Naive thymus-derived CD4-positive, alpha-beta T cell (primary cell): Measurements from ENCODE around the gene GJA3. TPM values are rescaled to one million over a fixed set of nuclear protein-coding genes. Genes with fewer than 3 reads are reported as not detected.
A peak's percentile ranks its signal among the peaks of the same experiment; 100 is the strongest.
"Not testable (repeated sequence)": the region's sequence is repeated elsewhere in the genome, so short reads cannot be mapped to it uniquely, and the experiment has no call there.

Source experiments
- ATAC-seq: fragments of 150-1000 bp; cut with Tn5 transposase; 2 replicates; pipeline ENCODE4 v1.10.0; 2021; ENCODE audit warnings: mild to moderate bottlenecking, moderate library complexity
- CTCF ChIA-PET: fragments of 350-600 bp; sonication (Branson Sonifier 250); formaldehyde crosslinking; loops from one replicate; lab custom pipeline; 2021; ENCODE audit warnings: antibody characterized with exemption; lab: Charles Lee
- POLR2A ChIA-PET: fragments of 350-600 bp; sonication (Branson Sonifier 250); formaldehyde crosslinking; loops from one replicate; lab custom pipeline; 2021; ENCODE audit warnings: antibody characterized with exemption, inconsistent platforms; lab: Charles Lee
- DNase-seq, 9 donors: peaks; one replicate each; pipeline versions ENCODE4 v3.0.0 to v3.0.0-alpha.2; 2020 to 2022; ENCODE audit warnings: mixed read lengths in 1 of 9
- H3K27ac ChIP-seq: one replicate; pipeline ENCODE4 v1.7.0; 2013; ENCODE audit warnings: mild to moderate bottlenecking, low read depth, low read length, moderate library complexity
- H3K27me3 ChIP-seq, 2 donors: one replicate each; pipeline ENCODE4 v1.7.0; 2013; ENCODE audit warnings: low read length in 2 of 2, mild to moderate bottlenecking in 2 of 2, moderate library complexity in 2 of 2; ENCODE audit not compliant: control insufficient read depth in 2 of 2, insufficient read depth in 2 of 2
- H3K36me3 ChIP-seq, 3 experiments: 1 replicate in 2 of 3; 2 replicates in 1 of 3; pipeline ENCODE4 v1.7.0; 2013; ENCODE audit warnings: low read length in 3 of 3, mild to moderate bottlenecking in 3 of 3, moderate library complexity in 1 of 3; ENCODE audit not compliant: insufficient read depth in 3 of 3, control insufficient read depth in 2 of 3
- H3K4me1 ChIP-seq, 2 donors: one replicate each; pipeline ENCODE4 v1.7.0; 2013; ENCODE audit warnings: low read length in 2 of 2, mild to moderate bottlenecking in 2 of 2, moderate library complexity in 1 of 2; ENCODE audit not compliant: control insufficient read depth in 2 of 2, insufficient read depth in 2 of 2
- H3K4me3 ChIP-seq: 2 replicates; pipeline ENCODE4 v1.7.0; 2013; ENCODE audit warnings: mild to moderate bottlenecking, low read length
- H3K9me3 ChIP-seq, 3 experiments: 1 replicate in 2 of 3; 2 replicates in 1 of 3; pipeline ENCODE4 v1.7.0; 2013; ENCODE audit warnings: low read length in 3 of 3; ENCODE audit not compliant: control insufficient read depth in 2 of 3
- H3K27ac Mint-ChIP-seq, 9 donors: one replicate each; pipeline ENCODE4 v1.8.0; 2020 to 2022; ENCODE audit warnings: mixed read lengths in 9 of 9, mild to moderate bottlenecking in 8 of 9, moderate library complexity in 5 of 9, inconsistent platforms in 2 of 9
- H3K27me3 Mint-ChIP-seq, 5 donors: one replicate each; pipeline ENCODE4 v1.8.0; 2021 to 2022; ENCODE audit warnings: mixed read lengths in 5 of 5, mild to moderate bottlenecking in 1 of 5
- H3K36me3 Mint-ChIP-seq, 5 donors: one replicate each; pipeline ENCODE4 v1.8.0; 2020 to 2022; ENCODE audit warnings: mixed read lengths in 5 of 5, mild to moderate bottlenecking in 3 of 5, inconsistent platforms in 1 of 5
- H3K4me1 Mint-ChIP-seq, 7 donors: one replicate each; pipeline ENCODE4 v1.8.0; 2020 to 2022; ENCODE audit warnings: mixed read lengths in 7 of 7, mild to moderate bottlenecking in 3 of 7, inconsistent platforms in 1 of 7
- H3K4me3 Mint-ChIP-seq, 10 donors: one replicate each; pipeline ENCODE4 v1.8.0; 2020 to 2022; ENCODE audit warnings: mild to moderate bottlenecking in 10 of 10, mixed read lengths in 10 of 10, moderate library complexity in 6 of 10, inconsistent platforms in 2 of 10
- H3K9me3 Mint-ChIP-seq, 11 donors: one replicate each; pipeline ENCODE4 v1.8.0; 2020 to 2022; ENCODE audit warnings: mixed read lengths in 11 of 11, mild to moderate bottlenecking in 4 of 11, inconsistent platforms in 1 of 11, moderate library complexity in 1 of 11
- intact Hi-C, 2 donors: fragments of 100-400 bp; cut with micrococcal nuclease; formaldehyde crosslinking; loops; one replicate each; pipeline ENCODE4 v1.15.1; 2023
- polyA plus RNA-seq, 2 donors: library from polyadenylated mRNA; unstranded; fragments of 300-500 nt; fragmentation: Illumina TruSeq; gene quantifications; one replicate each; pipeline ENCODE4 v1.2.3, GENCODE V29; 2021
- total RNA-seq, 6 experiments: library from RNA in 5 of 6; stranded (reverse) in 5 of 6; gene quantifications; 1 replicate in 5 of 6; 2 replicates in 1 of 6; pipeline ENCODE4 v1.2.3 and lab custom pipeline; 2021 to 2026

The GJA3 gene
- total and polyA plus RNA-seq, 7 experiments from 2014 or later, result 0.05 to 0.17 (median 0.07) TPM; not detected in 3

GRCh38 chr13:20157151-20157796 is 3.6 kb downstream of the GJA3 start:
- ChIA-PET CTCF (no interaction called here), POLR2A (interaction anchor here (1.2 kb wide), 1 partner anchor 39 kb away, joined by 3 read pairs; no protein-coding TSS in a partner anchor)
- Mint-ChIP-seq H3K27ac (no peak overlapping the region), H3K4me3 (no peak overlapping the region), H3K36me3 (no peaks in the 10 kb centered on the region), H3K4me1 (peaks cover 0 to 16% (median 10%) of the 10 kb centered on the region in 7 donors), H3K9me3 (peaks cover 0 to 4% (median 0%) of the 10 kb centered on the region in 11 donors), H3K27me3 (peaks cover 12 to 76% (median 26%) of the 10 kb centered on the region in 5 donors)
- H3K36me3 ChIP-seq, result no peaks in the 10 kb centered on the region
- H3K27me3 ChIP-seq, result peaks cover 0 to 21% of the 10 kb centered on the region in 2 donors
- H3K4me1 ChIP-seq, result peaks cover 5 to 6% of the 10 kb centered on the region in 2 donors
- intact Hi-C loops, result no loop called here
- ATAC-seq (no peak), DNase-seq (no peak)
- H3K9me3 ChIP-seq, result no peaks in the 10 kb centered on the region
- H3K4me3 ChIP-seq, result no peak overlapping the region
- H3K27ac ChIP-seq, result no peak overlapping the region

GRCh38 chr13:20156702-20157101 is 4.2 kb downstream of the GJA3 start:
- Histone ChIP-seq H3K9me3 (no peaks in the 10 kb centered on the region), H3K27ac (no peak overlapping the region), H3K27me3 (peaks cover 0 to 15% of the 10 kb centered on the region in 2 donors), H3K4me3 (no peak overlapping the region), H3K36me3 (no peaks in the 10 kb centered on the region), H3K4me1 (peaks cover 2 to 5% of the 10 kb centered on the region in 2 donors)
- no peak for DNase-seq
- H3K27ac Mint-ChIP-seq, result no peak overlapping the region
- no peaks in the 10 kb centered on the region for H3K36me3 Mint-ChIP-seq
- H3K4me1 Mint-ChIP-seq, result peaks cover 0 to 13% (median 10%) of the 10 kb centered on the region in 7 donors
- ATAC-seq, result no peak
- ChIA-PET POLR2A (interaction anchor here (1.2 kb wide), 1 partner anchor 38 kb away, joined by 3 read pairs; no protein-coding TSS in a partner anchor), CTCF (no interaction called here)
- H3K4me3 Mint-ChIP-seq, result no peak overlapping the region
- peaks cover 0 to 4% (median 0%) of the 10 kb centered on the region in 11 donors for H3K9me3 Mint-ChIP-seq
- intact Hi-C loops, result no loop called here
- peaks cover 6 to 70% (median 22%) of the 10 kb centered on the region in 5 donors for H3K27me3 Mint-ChIP-seq

GRCh38 chr13:20153290-20153689 is 7.6 kb downstream of the GJA3 start:
- H3K4me1 Mint-ChIP-seq, H3K36me3 ChIP-seq, H3K4me3 ChIP-seq, intact Hi-C loops, H3K9me3 Mint-ChIP-seq, H3K27me3 ChIP-seq, H3K4me3 Mint-ChIP-seq, DNase-seq, POLR2A ChIA-PET, H3K9me3 ChIP-seq, CTCF ChIA-PET, H3K36me3 Mint-ChIP-seq, H3K4me1 ChIP-seq, ATAC-seq, H3K27ac ChIP-seq, H3K27ac Mint-ChIP-seq: not testable (repeated sequence)
- H3K27me3 Mint-ChIP-seq, result peaks cover 19 to 65% (median 27%) of the 10 kb centered on the region in 5 donors

GRCh38 chr13:20151612-20152011 is 9.2 kb downstream of the GJA3 start:
- Histone ChIP-seq H3K27me3 (no peaks in the 10 kb centered on the region), H3K27ac (no peak overlapping the region), H3K36me3 (no peaks in the 10 kb centered on the region), H3K4me3 (no peak overlapping the region), H3K4me1 (no peaks in the 10 kb centered on the region), H3K9me3 (no peaks in the 10 kb centered on the region)
- H3K4me1 Mint-ChIP-seq, result no peaks in the 10 kb centered on the region
- intact Hi-C loops, result no loop called here
- ChIA-PET POLR2A (no interaction called here), CTCF (no interaction called here)
- H3K9me3 Mint-ChIP-seq, result no peaks in the 10 kb centered on the region
- no peak for DNase-seq
- H3K27ac Mint-ChIP-seq, result no peak overlapping the region
- H3K36me3 Mint-ChIP-seq, result peaks cover 0 to 5% (median 0%) of the 10 kb centered on the region in 5 donors
- no peak overlapping the region for H3K4me3 Mint-ChIP-seq
- peaks cover 20 to 65% (median 27%) of the 10 kb centered on the region in 5 donors for H3K27me3 Mint-ChIP-seq
- ATAC-seq, result no peak

- Histone ChIP-seq H3K9me3 (no peaks in the 10 kb centered on the region), H3K27ac (no peak overlapping the region), H3K27me3 (no peaks in the 10 kb centered on the region), H3K4me3 (no peak overlapping the region), H3K36me3 (no peaks in the 10 kb centered on the region), H3K4me1 (no peaks in the 10 kb centered on the region)
- peaks cover 0 to 5% (median 0%) of the 10 kb centered on the region in 5 donors for H3K36me3 Mint-ChIP-seq
- no peak overlapping the region for H3K27ac Mint-ChIP-seq
- H3K4me3 Mint-ChIP-seq, result no peak overlapping the region
- DNase-seq, result no peak
- ChIA-PET POLR2A (no interaction called here), CTCF (no interaction called here)
- H3K4me1 Mint-ChIP-seq, result no peaks in the 10 kb centered on the region
- ATAC-seq, result no peak
- intact Hi-C loops, result no loop called here
- no peaks in the 10 kb centered on the region for H3K9me3 Mint-ChIP-seq
- peaks cover 20 to 60% (median 27%) of the 10 kb centered on the region in 5 donors for H3K27me3 Mint-ChIP-seq
Observed at GRCh38 chr13:20151016-20151415, 9.8 kb downstream of the GJA3 start.

- Mint-ChIP-seq H3K4me1 (no peaks in the 10 kb centered on the region), H3K9me3 (no peaks in the 10 kb centered on the region), H3K36me3 (peaks cover 0 to 5% (median 0%) of the 10 kb centered on the region in 5 donors), H3K27me3 (peaks cover 24 to 59% (median 27%) of the 10 kb centered on the region in 5 donors), H3K4me3 (no peak overlapping the region), H3K27ac (no peak overlapping the region)
- H3K4me3 ChIP-seq, result no peak overlapping the region
- ChIA-PET POLR2A (no interaction called here), CTCF (no interaction called here)
- intact Hi-C loops, result no loop called here
- no peaks in the 10 kb centered on the region for H3K36me3 ChIP-seq
- no peak overlapping the region for H3K27ac ChIP-seq
- no peaks in the 10 kb centered on the region for H3K27me3 ChIP-seq
- H3K9me3 ChIP-seq, result no peaks in the 10 kb centered on the region
- DNase-seq (no peak), ATAC-seq (no peak)
- H3K4me1 ChIP-seq, result no peaks in the 10 kb centered on the region
Observed at GRCh38 chr13:20150561-20150960, 10.3 kb downstream of the GJA3 start.

DNA sequence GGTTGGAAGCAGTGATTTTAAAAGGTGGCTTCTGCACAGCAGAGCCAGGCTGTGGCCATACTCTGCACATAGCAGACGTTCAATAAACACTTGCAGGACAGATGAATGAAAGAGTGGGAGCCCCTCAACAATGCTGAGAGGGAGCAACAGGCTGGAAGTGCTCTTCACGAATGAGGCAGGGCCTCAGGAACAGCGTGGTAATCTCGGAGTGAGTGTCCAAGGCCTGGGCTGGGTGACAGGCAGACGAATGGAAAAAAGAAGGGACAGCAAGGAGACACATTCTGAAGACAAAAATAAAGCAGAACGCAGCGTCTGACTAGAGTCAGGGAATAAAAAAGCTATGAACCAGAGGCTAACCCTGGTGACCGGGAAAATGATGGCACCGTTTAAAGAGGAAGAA is 11.1 kb downstream of the GJA3 start:
- Histone ChIP-seq H3K4me1 (no peaks in the 10 kb centered on the region), H3K4me3 (no peak overlapping the region), H3K27ac (no peak overlapping the region), H3K9me3 (no peaks in the 10 kb centered on the region), H3K27me3 (no peaks in the 10 kb centered on the region), H3K36me3 (no peaks in the 10 kb centered on the region)
- ATAC-seq (no peak), DNase-seq (no peak)
- Mint-ChIP-seq H3K27me3 (peaks cover 27 to 57% (median 28%) of the 10 kb centered on the region in 5 donors), H3K9me3 (no peaks in the 10 kb centered on the region), H3K4me3 (no peak overlapping the region), H3K4me1 (no peaks in the 10 kb centered on the region), H3K27ac (peak overlapping the region in 1 of 9 donors; percentile 5), H3K36me3 (peaks cover 0 to 5% (median 0%) of the 10 kb centered on the region in 5 donors)
- intact Hi-C loops, result no loop called here
- CTCF ChIA-PET, result interaction anchor here (0.7 kb wide), 1 partner anchor 1180 kb away, joined by 3 read pairs; no protein-coding TSS in a partner anchor
- POLR2A ChIA-PET, result no interaction called here
